Measurements from ENCODE around the gene SYNDIG1.

SYNDIG1 gene

GRCh38 chr20:24472426-24472825, 3.0 kb downstream of the SYNDIG1 start:
- DNase-seq (ENCODE audit: low spot score), result no peak

DNA sequence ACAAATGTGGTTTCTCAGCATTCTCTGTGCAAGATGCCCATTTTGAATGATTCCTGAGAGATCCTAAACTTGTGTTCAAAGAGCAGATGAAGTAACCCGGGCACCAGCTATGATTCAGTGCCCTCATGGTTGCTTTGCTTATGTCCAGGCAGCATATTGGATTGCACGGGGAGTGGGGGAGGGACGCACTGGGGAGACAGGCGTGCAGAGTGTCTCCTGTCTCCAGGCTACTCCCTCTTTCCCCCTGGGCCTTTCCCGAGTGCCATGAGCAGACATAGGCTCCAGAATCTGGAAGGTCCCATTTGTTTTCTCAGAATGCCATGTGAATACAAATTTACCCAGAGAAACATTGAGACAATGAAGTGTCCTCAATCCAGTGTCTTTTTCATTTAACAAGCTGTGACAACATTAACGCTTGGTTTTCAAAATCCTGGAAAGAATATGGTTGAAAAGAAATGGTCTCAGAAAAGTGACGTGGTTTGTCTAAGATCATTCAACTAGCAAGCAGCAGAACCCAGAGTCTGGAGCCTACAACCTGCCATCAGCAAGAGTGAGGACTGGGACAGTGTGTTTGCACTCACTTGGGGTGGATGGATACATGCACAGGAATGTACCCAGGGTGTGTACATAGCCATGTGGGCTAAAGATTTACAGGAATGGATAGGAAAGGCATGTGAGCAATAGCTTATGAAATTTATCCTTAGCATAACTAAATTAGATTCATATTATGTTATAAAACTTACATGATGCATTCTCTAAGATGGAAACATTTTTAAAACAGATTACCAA, 4.2 kb downstream of the SYNDIG1 start:
- no peak for DNase-seq (ENCODE audit: low spot score)

DNA sequence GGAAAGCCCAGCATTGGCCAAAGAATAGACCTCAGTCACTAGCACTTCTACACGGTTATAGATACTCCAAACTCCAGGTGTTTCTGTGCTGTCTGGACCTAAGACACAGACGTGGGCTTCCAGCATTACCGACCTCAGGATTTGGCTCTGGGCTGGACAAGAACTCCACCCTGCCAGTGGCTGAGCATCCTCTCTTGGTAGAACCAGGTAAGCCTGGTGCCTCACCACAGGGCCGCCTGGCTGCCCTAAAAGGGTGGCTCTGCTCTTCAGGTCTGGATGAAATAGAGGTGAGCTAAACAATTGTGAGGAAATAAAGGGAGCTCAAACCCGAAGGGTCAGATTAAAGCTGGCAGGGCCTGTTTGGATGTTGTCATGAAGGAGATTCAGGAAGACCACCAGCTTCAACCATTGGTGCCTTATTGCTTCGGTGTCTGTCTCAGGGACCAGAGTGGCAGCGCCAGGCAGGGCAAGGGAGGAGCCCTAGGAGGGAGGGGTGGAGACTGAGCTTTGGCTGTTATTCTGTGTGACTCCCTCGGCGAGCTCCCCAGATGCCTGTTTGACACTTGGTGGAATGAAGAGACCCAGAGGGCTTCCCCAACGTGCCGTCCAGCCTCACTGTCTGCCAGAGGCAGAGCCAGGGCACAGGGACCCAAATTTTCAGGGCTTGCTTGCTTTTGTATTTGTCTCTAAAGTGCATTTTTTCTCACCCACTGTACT, 8.6 kb downstream of the SYNDIG1 start:
- no peak for DNase-seq (ENCODE audit: low spot score)

DNA sequence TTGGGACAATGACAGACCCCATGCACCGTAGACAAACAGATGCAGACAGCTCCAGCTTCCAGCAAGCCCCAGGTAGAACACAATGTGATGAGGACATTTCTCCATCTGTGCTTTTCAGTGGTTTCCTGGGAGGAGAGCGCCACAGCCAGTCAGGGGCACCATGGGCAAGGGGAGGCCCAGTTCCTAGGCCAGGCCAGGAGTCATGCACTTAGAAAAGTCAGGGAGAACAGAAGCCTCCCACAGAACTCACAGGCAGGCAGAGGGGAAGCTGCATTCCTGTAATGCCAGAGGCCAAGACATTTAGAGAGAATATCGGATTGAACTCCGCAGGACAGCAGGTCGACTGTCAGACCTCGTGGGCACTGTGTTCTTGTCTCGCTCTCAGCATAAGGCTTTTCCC, 9.2 kb downstream of the SYNDIG1 start:
- no peak for DNase-seq (ENCODE audit: low spot score)

DNA sequence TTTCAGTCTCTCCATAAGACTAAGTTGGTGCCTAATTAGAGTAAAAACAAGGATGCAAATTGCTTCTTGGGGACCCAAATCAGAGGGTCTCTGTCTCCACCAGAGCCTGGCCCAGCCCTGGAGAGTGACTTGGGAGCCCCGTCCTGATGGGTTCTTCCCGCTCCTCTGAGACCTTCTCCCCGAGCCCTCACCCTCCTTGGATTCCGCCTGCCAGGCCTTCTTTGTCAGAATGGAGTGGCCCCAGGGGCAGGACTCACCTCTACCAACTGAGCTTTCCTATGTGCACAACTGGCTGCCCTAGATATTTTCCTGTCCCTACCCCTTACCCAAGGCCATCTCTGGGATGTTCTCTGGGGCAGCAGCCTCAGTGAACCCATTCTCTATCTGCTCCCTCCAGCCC, 9.7 kb downstream of the SYNDIG1 start:
- no peak for DNase-seq (ENCODE audit: low spot score)

GRCh38 chr20:24479595-24479994, 10.2 kb downstream of the SYNDIG1 start:
- no peak for DNase-seq (ENCODE audit: low spot score)

DNA sequence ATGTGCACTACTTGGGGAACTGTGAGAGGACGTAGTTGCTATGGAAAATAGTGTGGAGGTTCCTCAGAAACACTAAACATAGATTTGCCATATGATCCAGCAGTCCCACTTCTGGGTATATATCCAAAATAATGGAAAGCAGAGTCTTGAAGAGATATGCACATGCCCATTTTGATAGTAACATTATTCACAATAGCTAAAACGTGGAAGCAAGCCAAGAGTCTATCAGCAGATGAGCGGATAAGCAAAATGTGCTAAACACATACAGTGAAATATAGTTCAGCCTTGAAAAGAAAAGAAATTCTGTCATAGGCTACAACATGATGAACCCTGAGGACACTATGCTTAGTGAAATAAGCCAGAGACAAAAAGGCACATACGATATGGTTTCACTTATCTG, 11.1 kb downstream of the SYNDIG1 start:
- DNase-seq (ENCODE audit: low spot score), result no peak

GRCh38 chr20:24481173-24481572, 11.7 kb downstream of the SYNDIG1 start:
- DNase-seq (ENCODE audit: low spot score), result no peak

DNA sequence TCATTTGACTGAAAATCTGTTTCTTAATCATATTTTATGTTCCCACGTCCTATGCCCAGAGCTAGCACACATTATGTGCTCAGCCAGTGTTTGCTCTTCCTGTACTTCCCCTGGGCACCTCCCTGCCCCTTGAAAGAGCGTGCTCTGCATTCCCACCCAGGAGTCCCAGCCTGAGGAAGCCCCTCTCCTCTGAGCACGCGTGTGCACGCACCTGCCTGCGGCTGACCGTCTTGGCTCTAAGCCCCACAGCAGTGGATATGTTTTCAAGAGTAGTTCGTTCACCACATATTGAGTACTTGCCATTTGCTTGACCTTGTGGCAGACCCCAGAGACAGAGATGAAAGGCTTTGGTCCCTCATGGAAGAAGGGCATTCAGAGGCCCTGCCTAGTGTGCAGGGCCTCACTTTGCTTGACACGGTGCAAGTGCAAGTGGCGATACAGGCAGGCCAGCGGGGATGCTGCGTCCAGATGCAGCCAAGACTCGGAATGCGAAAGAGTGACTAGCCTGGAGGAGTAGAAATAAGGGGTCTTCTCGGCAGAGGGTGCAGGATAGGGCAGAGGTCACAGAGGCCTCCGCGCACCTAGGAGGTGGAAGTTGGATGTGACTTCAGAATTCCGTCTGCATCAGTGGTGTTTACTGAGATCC, 14.1 kb downstream of the SYNDIG1 start:
- no peak for DNase-seq (ENCODE audit: low spot score)

- DNase-seq (ENCODE audit: low spot score), result no peak
Observed at GRCh38 chr20:24484081-24484450, 14.6 kb downstream of the SYNDIG1 start.

DNA sequence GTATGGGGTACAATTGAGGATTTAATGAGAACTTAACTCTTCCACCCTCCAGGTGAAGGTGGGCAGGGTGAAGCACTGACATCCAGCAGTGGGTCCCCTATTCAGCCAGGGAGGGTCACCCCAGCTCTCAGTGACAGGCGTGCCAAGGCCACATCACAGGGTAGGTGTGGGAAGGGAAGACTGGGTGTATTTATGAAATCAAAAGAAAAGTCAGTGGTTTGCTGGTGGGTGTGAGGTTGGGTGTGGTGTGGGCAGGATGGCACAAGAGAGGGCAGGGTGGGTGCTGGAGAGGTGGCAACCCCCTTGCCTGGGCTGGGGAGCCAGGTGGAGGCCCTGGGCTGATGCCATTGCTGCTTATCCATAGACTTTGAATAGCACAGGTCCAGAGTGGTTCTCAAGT, 16.6 kb downstream of the SYNDIG1 start:
- no peak for DNase-seq (ENCODE audit: low spot score)

GRCh38 chr20:24487240-24487639, 17.8 kb downstream of the SYNDIG1 start:
- DNase-seq (ENCODE audit: low spot score), result no peak

DNA sequence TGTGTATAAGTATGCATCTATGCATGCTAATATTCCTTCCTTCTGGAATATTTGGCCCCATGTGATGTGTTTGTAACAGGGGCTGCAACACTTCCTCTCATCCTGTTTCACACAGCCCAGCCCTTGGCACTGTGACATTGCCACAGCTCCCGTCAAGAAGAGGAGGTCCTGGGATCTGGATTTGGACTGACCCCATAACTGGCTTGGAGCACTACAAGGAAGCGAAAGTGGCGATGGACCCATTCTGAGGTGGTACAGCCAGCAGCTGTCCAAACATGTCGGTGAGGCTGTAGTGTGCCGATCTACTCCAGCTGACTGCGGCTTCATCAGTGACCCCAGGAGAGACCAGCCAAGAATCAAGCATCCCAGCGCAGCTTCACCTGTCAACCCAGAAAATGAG, 18.2 kb downstream of the SYNDIG1 start:
- no peak for DNase-seq (ENCODE audit: low spot score)

- no peak for DNase-seq (ENCODE audit: low spot score)
Observed at GRCh38 chr20:24488064-24488799, 18.8 kb downstream of the SYNDIG1 start.

- no peak for DNase-seq (ENCODE audit: low spot score)
Observed at GRCh38 chr20:24488800-24489175, 19.4 kb downstream of the SYNDIG1 start.

- no peak for DNase-seq (ENCODE audit: low spot score)
Observed at GRCh38 chr20:24489193-24489592, 19.8 kb downstream of the SYNDIG1 start.

GRCh38 chr20:24489631-24490260, 20.3 kb downstream of the SYNDIG1 start:
- DNase-seq (ENCODE audit: low spot score), result no peak

- no peak for DNase-seq (ENCODE audit: low spot score)
Observed at GRCh38 chr20:24490598-24490997, 21.2 kb downstream of the SYNDIG1 start.

DNA sequence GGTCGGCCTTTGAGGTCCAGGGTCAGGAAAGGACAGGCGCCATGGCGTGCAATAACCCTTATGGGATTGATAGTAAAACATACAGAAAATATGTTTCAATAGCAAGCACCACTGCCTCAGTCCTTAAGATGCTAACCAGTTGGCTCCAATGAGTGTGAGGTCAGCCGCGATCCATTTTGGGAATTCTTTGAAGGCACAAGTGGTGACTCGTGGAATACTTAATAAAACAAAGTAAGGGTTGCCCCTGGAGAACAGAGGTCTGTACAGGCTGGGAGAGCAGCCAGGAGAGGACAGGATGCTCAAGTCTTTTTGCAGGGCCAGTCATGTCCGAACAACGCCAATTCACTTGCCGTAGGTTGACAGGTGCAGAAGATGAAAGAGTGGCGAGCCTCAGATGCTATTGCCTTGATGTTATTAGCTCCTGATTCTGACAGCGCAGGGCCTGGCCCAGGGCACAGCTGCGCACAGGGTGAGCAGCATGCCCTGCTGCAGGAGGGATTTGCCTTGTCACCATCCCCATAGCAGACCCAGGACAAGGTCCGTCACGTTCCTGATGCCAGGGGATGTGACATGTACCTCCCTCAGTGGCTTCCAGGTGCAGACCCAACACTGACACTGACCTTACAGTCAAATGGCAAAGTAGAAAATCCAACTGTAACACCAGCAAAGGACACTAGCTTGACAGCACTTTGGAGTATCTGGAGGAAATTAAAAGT, 21.8 kb downstream of the SYNDIG1 start:
- DNase-seq (ENCODE audit: low spot score), result no peak

DNA sequence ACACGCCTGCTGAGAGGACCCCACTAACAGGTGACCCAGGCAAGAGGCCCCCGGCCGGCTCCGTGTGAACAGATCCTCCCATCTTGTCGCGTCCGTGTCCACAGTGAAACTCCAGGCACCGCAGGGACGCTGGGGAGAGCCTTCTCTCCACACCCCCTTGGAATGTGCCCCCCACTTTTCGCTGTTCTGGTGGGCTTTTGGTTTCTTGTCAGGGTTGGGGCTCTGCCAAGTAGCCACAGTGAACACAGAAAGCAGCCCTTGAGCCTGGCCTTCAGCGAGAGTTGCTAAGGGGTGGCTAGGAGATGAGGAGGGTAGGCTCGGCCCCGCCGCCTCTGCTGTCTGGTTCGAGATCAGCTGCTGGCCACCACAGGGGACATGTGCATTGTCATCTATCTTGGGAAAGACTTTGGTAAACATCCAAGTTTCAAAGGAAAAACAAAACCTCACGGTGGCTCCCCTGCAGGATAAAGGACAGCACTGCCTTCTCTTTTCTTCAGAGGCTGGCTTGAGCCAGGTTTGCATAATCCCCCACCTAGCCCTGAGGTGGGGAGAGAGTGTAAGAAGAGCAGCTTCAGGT, 22.7 kb downstream of the SYNDIG1 start:
- no peak for DNase-seq (ENCODE audit: low spot score)

DNA sequence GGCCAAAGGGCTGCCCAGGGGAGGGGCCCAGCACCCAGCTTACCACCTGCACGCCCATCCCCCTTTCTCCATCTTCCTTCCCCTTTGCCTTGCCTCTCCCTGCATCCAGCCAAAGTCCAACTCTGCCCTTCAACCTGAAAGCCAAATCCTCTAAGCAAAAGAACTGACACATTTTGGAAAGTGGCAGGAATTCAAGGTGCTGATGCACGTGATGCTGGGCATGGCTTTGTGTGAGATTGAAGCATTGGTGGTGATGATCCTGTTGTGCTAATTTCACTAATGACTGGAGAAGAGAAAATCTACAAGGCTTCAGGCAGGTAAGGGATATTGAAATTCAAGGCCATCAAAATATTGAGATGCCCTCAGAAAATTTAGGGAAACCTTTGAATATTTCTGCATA, 23.3 kb downstream of the SYNDIG1 start:
- DNase-seq (ENCODE audit: low spot score), result no peak
